Measurements from ENCODE around the gene ACBD3. TPM values are rescaled to one million over a fixed set of nuclear protein-coding genes. Genes with fewer than 3 reads are reported as not detected.

Gene ACBD3
- total RNA-seq, 2 experiments from 2014 or later: 19.0 to 19.8 TPM

- no peaks in the 10 kb centered on the region for H3K9me3 Mint-ChIP-seq
- H3K4me1 Mint-ChIP-seq: peaks cover 5% of the 10 kb centered on the region
- CTCF ChIA-PET: interaction anchor here (1.0 to 2.5 kb wide), 5 partner anchors 8 to 51 kb away, joined by 3 to 7 read pairs (median 3); no protein-coding TSS in a partner anchor
- no peaks in the 10 kb centered on the region for H3K27me3 Mint-ChIP-seq
- POLR2A ChIA-PET: interaction anchor here (0.7 kb wide), 1 partner anchor 130 kb away, joined by 3 read pairs; no protein-coding TSS in a partner anchor
- H3K36me3 Mint-ChIP-seq (ENCODE audit: low read depth): peaks cover 55% of the 10 kb centered on the region
- no peak overlapping the region for H3K27ac Mint-ChIP-seq
- no peak for DNase-seq
- no peak overlapping the region for H3K4me3 Mint-ChIP-seq
These were observed 36.7 kb downstream of the ACBD3 start for GRCh38 chr1:226149806-226150205.

GRCh38 chr1:226148121-226148648 lies 38.4 kb downstream of the ACBD3 start:
- DNase-seq: no peak
- Mint-ChIP-seq H3K4me3 (no peak overlapping the region), H3K4me1 (no peaks in the 10 kb centered on the region), H3K27ac (no peak overlapping the region), H3K9me3 (no peaks in the 10 kb centered on the region), H3K27me3 (no peaks in the 10 kb centered on the region), H3K36me3 (ENCODE audit: low read depth) (peaks cover 47% of the 10 kb centered on the region)
- ChIA-PET CTCF (interaction anchor here (0.7 to 2.5 kb wide), 3 partner anchors 23 to 161 kb away, joined by 3 to 7 read pairs (median 3); partner anchors contain the start of gene LIN9), POLR2A (no interaction called here)

GRCh38 chr1:226144045-226144444 lies 42.5 kb downstream of the ACBD3 start:
- ChIA-PET CTCF (no interaction called here), POLR2A (no interaction called here)
- no peak for DNase-seq
- no peaks in the 10 kb centered on the region for H3K4me1 Mint-ChIP-seq
- no peaks in the 10 kb centered on the region for H3K27me3 Mint-ChIP-seq
- H3K4me3 Mint-ChIP-seq: no peak overlapping the region
- no peak overlapping the region for H3K27ac Mint-ChIP-seq
- H3K9me3 Mint-ChIP-seq: no peaks in the 10 kb centered on the region
- peaks cover 27% of the 10 kb centered on the region for H3K36me3 Mint-ChIP-seq (ENCODE audit: low read depth)

GRCh38 chr1:226135709-226136108 lies 50.8 kb downstream of the ACBD3 start:
- ChIA-PET POLR2A (no interaction called here), CTCF (interaction anchor here (2.0 to 2.1 kb wide), 2 partner anchors 10 to 18 kb away, joined by 4 to 9 read pairs; no protein-coding TSS in a partner anchor)
- H3K9me3 Mint-ChIP-seq: no peaks in the 10 kb centered on the region
- DNase-seq: no peak
- no peak overlapping the region for H3K4me3 Mint-ChIP-seq
- H3K4me1 Mint-ChIP-seq: no peaks in the 10 kb centered on the region
- no peak overlapping the region for H3K27ac Mint-ChIP-seq
- H3K36me3 Mint-ChIP-seq (ENCODE audit: low read depth): no peaks in the 10 kb centered on the region
- H3K27me3 Mint-ChIP-seq: no peaks in the 10 kb centered on the region

DNA sequence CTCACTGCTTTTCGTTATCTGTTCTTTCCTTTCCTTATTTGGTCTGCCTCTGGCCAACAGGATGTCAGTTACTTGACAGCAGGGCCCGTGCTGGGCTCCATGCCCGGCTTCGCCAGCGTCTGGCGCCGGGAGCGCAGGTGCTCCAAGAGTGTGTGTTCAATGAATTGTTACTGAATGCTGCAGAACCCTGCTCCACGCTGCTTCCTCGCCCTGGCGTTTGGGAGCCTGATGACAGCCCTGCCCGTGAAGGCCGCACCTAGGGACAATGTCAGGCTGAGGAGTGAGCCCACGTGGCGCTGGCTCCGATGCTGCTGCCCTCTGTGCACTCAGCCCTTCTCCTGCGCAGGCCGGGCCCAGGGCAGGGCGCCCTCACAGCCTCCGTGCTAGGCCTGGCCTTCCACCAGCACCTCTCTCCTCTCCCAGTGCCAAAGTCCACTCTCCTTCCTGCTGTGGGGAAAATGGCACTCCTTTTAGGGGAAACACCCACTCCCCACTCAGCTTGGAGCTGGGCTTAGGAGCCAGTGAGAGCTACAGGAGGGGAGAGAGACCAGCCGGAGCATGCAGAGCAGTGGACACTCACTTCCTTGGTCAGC lies 51.4 kb downstream of the ACBD3 start:
- Mint-ChIP-seq H3K27ac (peak overlapping the region; percentile 15), H3K9me3 (no peaks in the 10 kb centered on the region), H3K4me3 (no peak overlapping the region), H3K36me3 (ENCODE audit: low read depth) (no peaks in the 10 kb centered on the region), H3K27me3 (no peaks in the 10 kb centered on the region), H3K4me1 (no peaks in the 10 kb centered on the region)
- CTCF ChIA-PET: interaction anchor here (1.2 to 1.4 kb wide), 2 partner anchors 62 to 166 kb away, joined by 3 read pairs; no protein-coding TSS in a partner anchor
- DNase-seq: no peak
- POLR2A ChIA-PET: no interaction called here

- H3K4me1 Mint-ChIP-seq: no peaks in the 10 kb centered on the region
- H3K4me3 Mint-ChIP-seq: no peak overlapping the region
- DNase-seq: no peak
- no peaks in the 10 kb centered on the region for H3K27me3 Mint-ChIP-seq
- peak overlapping the region; percentile 25 for H3K27ac Mint-ChIP-seq
- POLR2A ChIA-PET: no interaction called here
- CTCF ChIA-PET: interaction anchor here (0.6 to 1.4 kb wide), 4 partner anchors 9 to 414 kb away, joined by 3 to 9 read pairs (median 3); no protein-coding TSS in a partner anchor
- H3K36me3 Mint-ChIP-seq (ENCODE audit: low read depth): no peaks in the 10 kb centered on the region
- no peaks in the 10 kb centered on the region for H3K9me3 Mint-ChIP-seq
These were observed 52.1 kb downstream of the ACBD3 start for GRCh38 chr1:226134170-226135058.

DNA sequence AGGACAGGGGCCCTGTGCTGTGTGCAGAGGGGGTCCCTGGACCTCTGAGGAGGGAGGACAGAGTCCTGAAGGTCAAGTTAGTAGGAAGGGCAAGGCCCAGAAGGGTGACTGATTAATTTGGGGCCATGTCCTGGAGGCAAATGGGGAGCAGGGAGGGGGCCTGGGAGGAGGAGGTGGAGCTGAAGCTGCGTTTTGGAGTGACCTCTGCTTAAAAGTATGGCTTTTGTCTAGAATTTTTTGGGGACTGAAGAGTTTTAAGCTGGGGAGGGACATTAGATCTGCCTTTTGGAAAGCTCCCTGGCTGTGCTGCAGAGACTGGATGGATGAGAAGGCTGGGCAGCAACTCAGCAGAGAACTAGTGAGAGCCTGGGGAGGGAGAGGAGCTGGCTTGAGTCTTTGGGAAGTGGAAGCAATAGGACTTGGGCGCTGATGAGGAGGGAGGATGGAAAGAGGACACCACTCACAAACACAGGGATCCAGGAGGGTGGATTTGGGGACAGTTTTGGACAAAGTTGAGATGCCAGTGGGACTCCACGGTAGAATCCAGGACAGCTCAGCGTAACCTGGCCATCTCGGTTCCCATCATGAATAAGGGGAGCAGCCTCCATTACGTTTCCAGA lies 52.9 kb downstream of the ACBD3 start:
- no peaks in the 10 kb centered on the region for H3K27me3 Mint-ChIP-seq
- peaks cover under 1% of the 10 kb centered on the region for H3K4me1 Mint-ChIP-seq
- H3K9me3 Mint-ChIP-seq: no peaks in the 10 kb centered on the region
- no peak overlapping the region for H3K27ac Mint-ChIP-seq
- no peak for DNase-seq
- ChIA-PET POLR2A (no interaction called here), CTCF (interaction anchor here (0.6 to 1.4 kb wide), 3 partner anchors 9 to 415 kb away, joined by 3 to 9 read pairs (median 3); no protein-coding TSS in a partner anchor)
- H3K4me3 Mint-ChIP-seq: no peak overlapping the region
- H3K36me3 Mint-ChIP-seq (ENCODE audit: low read depth): no peaks in the 10 kb centered on the region

DNA sequence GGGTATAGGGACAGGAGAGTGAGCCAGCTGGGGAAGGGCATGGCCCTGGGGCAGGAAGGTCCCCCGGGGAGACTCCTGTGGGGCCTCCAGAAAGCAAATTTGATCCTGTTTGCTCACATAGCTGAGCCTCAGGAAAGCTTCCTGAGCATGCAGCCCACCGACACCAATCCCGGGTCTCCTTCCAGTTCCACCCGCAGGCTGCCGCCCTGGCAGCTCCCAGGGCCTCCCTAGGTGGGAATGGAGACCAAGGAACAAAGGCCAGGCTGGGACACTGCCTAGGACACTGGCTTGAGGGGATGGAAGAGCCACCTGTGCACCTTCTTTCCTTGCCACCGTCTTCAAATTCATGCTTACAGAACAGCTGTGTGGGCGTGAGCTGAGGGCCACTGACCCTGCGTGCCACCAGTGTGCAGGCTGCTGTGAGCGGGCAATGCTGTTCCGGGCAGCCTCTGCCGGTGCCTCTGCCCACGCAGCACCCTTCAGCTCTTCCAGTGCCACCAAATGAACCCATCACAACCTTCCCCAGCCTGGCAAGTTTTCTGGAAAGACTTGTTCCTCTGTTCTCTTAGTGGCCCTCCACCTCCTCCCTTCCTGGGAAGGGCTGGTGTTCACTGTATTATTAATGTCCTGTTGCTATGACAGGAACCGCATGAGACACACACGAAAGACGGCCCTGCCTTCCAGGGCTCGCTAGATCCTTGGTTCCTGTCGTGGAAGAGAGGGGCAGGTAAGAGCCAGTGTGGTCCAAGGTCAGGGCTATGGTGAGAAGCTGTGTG lies 53.6 kb downstream of the ACBD3 start:
- peaks cover 5% of the 10 kb centered on the region for H3K4me1 Mint-ChIP-seq
- no peaks in the 10 kb centered on the region for H3K9me3 Mint-ChIP-seq
- DNase-seq: no peak
- CTCF ChIA-PET: interaction anchor here (1.1 kb wide), 1 partner anchor 8 kb away, joined by 9 read pairs; no protein-coding TSS in a partner anchor
- H3K36me3 Mint-ChIP-seq (ENCODE audit: low read depth): no peaks in the 10 kb centered on the region
- H3K4me3 Mint-ChIP-seq: no peak overlapping the region
- H3K27me3 Mint-ChIP-seq: no peaks in the 10 kb centered on the region
- POLR2A ChIA-PET: no interaction called here
- H3K27ac Mint-ChIP-seq: no peak overlapping the region

DNA sequence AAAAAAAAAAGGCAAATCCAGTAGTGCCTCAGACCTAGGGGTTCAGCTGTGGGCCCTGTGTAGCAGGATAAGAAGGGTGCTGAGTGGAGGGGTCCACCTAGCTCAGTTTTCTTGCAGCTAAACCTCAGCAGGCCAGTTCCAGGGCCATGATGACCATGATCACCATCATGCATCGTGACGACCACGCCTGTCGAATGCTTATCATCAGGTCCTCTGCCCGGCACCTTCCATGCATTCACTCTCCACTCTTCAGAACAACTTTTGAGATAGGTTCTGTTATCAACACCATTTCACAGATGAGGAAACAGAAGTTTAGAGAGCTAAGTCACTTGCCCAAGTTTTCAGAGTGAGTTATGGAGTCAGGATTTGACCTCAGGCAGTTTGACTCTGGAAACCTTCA lies 54.9 kb downstream of the ACBD3 start:
- Mint-ChIP-seq H3K4me3 (no peak overlapping the region), H3K4me1 (peaks cover 17% of the 10 kb centered on the region), H3K9me3 (no peaks in the 10 kb centered on the region), H3K27me3 (no peaks in the 10 kb centered on the region), H3K36me3 (ENCODE audit: low read depth) (no peaks in the 10 kb centered on the region), H3K27ac (no peak overlapping the region)
- CTCF ChIA-PET: interaction anchor here (1.0 kb wide), 1 partner anchor 11 kb away, joined by 3 read pairs; no protein-coding TSS in a partner anchor
- POLR2A ChIA-PET: no interaction called here
- DNase-seq: no peak

DNA sequence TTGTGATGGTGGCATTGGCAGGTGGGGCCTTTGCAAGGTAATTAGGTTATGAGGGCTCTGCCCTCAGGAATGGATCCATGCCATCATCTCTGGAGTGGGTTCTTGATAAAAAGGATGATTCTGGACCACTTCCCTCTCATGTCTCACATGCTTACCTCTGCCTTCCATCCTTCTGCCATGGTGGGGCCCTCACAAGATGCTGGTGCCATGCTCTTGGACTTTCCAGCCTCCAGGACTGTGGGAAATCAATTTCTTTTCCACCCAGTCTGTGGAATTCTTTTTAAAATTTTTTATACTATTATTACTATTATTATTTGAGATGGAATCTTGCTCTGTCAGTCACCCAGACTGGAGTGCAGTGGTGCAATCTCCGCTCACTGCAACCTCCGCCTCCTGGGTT lies 57.3 kb downstream of the ACBD3 start:
- Mint-ChIP-seq H3K9me3 (no peaks in the 10 kb centered on the region), H3K27ac (no peak overlapping the region), H3K4me3 (no peak overlapping the region), H3K27me3 (peaks cover under 1% of the 10 kb centered on the region), H3K4me1 (peaks cover 31% of the 10 kb centered on the region), H3K36me3 (ENCODE audit: low read depth) (no peaks in the 10 kb centered on the region)
- CTCF ChIA-PET: no interaction called here
- no peak for DNase-seq
- POLR2A ChIA-PET: no interaction called here

DNA sequence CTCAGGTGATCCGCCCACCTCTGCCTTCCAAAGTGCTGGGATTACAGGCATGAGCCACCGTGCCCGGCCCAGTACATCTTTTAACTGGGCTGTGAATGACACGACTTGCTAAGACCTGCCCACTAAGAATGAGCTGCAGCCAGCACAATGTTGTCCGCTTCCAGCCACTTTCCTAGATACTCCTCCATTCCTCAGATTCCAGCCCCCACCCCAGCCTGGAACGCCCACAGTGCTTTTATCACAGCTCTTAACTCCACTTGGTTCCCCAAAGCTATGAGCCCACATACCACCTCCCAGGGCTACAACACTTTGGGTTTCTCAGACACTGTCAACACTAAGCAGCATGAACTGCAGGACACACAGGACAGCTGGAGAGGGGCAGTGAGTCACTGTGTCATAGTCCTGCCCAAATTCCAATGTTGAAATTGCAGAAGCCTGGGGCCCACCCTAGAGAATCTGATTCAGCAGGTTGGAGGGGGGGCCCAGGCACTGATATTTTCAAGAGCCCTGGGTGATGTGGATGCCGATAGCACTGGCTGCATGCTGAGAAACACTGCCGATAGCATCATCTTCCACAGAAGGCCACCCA lies 58.0 kb downstream of the ACBD3 start:
- DNase-seq: no peak
- CTCF ChIA-PET: interaction anchor here (0.8 to 1.0 kb wide), 2 partner anchors 36 to 52 kb away, joined by 3 to 4 read pairs; no protein-coding TSS in a partner anchor
- no peaks in the 10 kb centered on the region for H3K36me3 Mint-ChIP-seq (ENCODE audit: low read depth)
- no peak overlapping the region for H3K4me3 Mint-ChIP-seq
- H3K4me1 Mint-ChIP-seq: peaks cover 37% of the 10 kb centered on the region
- POLR2A ChIA-PET: no interaction called here
- peak overlapping the region; percentile 71 for H3K27ac Mint-ChIP-seq
- no peaks in the 10 kb centered on the region for H3K9me3 Mint-ChIP-seq
- H3K27me3 Mint-ChIP-seq: peaks cover 3% of the 10 kb centered on the region
